Measurements from ENCODE around the gene JDP2.

DNA sequence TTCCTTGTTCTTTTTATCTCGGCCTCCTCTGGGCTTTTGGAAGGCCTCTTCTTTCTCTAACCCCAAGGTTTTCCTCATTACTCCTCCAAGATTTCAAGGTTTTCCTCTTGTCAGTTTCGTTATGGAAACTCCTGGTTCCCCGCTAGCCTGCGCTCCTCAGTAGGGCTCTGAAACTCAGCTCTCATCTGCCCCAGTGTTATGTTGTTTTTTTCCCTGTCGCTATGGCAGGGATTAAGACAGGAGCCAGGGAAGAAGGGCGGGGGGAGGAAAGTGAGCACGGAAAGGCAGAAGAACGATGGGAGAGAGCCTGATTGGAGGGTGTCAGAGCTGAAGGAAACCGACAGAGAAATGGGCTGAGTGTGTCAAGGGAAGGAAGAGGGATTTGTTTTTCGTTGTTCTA lies 26.5 kb upstream of the JDP2 start:
- TF ChIP-seq POLR2A (IDR thresholded peaks at IDR 0.05; ENCODE audit: low read length) (no peak), GATA1 (IDR thresholded peaks at IDR 0.05; ENCODE audit: low read depth, low read length) (no peak)

Measured in erythroblast (primary cell).